Psoas muscle (tissue), 8 donors: ENCODE results near the gene CDT1. TPM values are rescaled to one million over a fixed set of nuclear protein-coding genes. Genes with fewer than 3 reads are reported as not detected.

Source experiments
- ATAC-seq, 4 donors: fragments of 200-7000 bp; cut with Tn5 transposase; one replicate each; pipeline ENCODE4 v1.9.1; 2020; ENCODE audit warnings: moderate library complexity in 3 of 4, mild to moderate bottlenecking in 2 of 4
- DNase-seq, 2 donors: peaks; one replicate each; pipeline ENCODE4 v3.0.0-alpha.2; 2020
- H3K27ac ChIP-seq: fragments of 200-600 bp; one replicate; pipeline ENCODE4 v1.8.0; 2022
- H3K27me3 ChIP-seq, 3 donors: fragments of 200-600 bp in 1 of 3; one replicate each; pipeline versions ENCODE4 v1.6.1 to v1.8.0; 2013 to 2022; ENCODE audit warnings: low read length in 2 of 3, mild to moderate bottlenecking in 2 of 3, moderate library complexity in 1 of 3; ENCODE audit not compliant: insufficient read depth in 3 of 3
- H3K36me3 ChIP-seq, 2 donors: fragments of 200-600 bp in 1 of 2; one replicate each; pipeline versions ENCODE4 v1.6.1 to v1.8.0; 2013 to 2022; ENCODE audit warnings: low read depth in 1 of 2, mild to moderate bottlenecking in 1 of 2, moderate library complexity in 1 of 2; ENCODE audit not compliant: insufficient read depth in 1 of 2
- H3K4me1 ChIP-seq: fragments of 200-600 bp; one replicate; pipeline ENCODE4 v1.8.0; 2022
- H3K4me3 ChIP-seq: fragments of 200-600 bp; one replicate; pipeline ENCODE4 v1.8.0; 2022; ENCODE audit warnings: mild to moderate bottlenecking
- H3K9me3 ChIP-seq: fragments of 200-600 bp; one replicate; pipeline ENCODE4 v1.8.0; 2022
- CTCF ChIP-seq: fragments of 200-600 bp; IDR thresholded peaks from one replicate; pipeline ENCODE4 v1.8.0; 2022; ENCODE audit warnings: antibody characterized with exemption
- WGBS, 3 donors: extraction: QIAGEN DNeasy Blood & Tissue Kit; methylation state at CpG; one replicate each; pipeline versions ENCODE4 v1.1.6 to v1.1.7; 2013; 5-methylcytosine and 5-hydroxymethylcytosine counted together
- intact Hi-C, 2 donors: fragments of 100-400 bp; cut with DNase I; formaldehyde crosslinking; loops; one replicate each; pipeline versions ENCODE4 v1.11.0 to v1.14.2; 2022
- polyA plus RNA-seq, 3 donors: library from polyadenylated mRNA; stranded (reverse); fragments of 200-250 nt; gene quantifications; one replicate each; pipeline ENCODE4 v1.2.3, GENCODE V29; 2013
- total RNA-seq, 4 donors: library from RNA; stranded (reverse); fragmentation: NEBNext Ultra II Directional in 2 of 4; extraction: Animal tissue kit (Norgen Biotek cat#: 25700) in 2 of 4; gene quantifications; one replicate each; pipeline versions ENCODE4 v1.2.1 to v1.2.4, GENCODE V29; 2021 to 2023
- donor health status: healthy with polysubstance abuse.
- donor health status: DM: no; HTN: no; CAD: no; lungs with moderate emphysema.
- donor health status: Bipolar disorder and iron deficiency.
- donor health status: healthy.
- donor health status: DM: yes; HTN: yes; CAD: no.
- donor health status: DM: no; HTN: no; CAD: no.
- donor health status: DM: no; HTN: no; CAD: no.
- donor health status: DM: yes; HTN: yes; CAD: no.

The CDT1 gene
- total and polyA plus RNA-seq, 7 donors: 0.03 to 0.59 (median 0.15) TPM; not detected in 1

- no peak for DNase-seq
- TF ChIP-seq CTCF: no peak
- ATAC-seq: no peak
- Histone ChIP-seq H3K27me3 (no peaks in the 10 kb centered on the region), H3K9me3 (no peaks in the 10 kb centered on the region), H3K27ac (no peak overlapping the region), H3K4me3 (no peak overlapping the region), H3K36me3 (peaks cover 0 to 30% of the 10 kb centered on the region in 2 donors), H3K4me1 (no peaks in the 10 kb centered on the region)
- intact Hi-C loops: no loop called here
- 94 to 95% (median 94%) methylated on average over 15 to 26 of the region's 26 CpGs for WGBS, 3 donors
Measured at GRCh38 chr16:88826070-88826840, 22.7 kb downstream of the CDT1 start.

DNA sequence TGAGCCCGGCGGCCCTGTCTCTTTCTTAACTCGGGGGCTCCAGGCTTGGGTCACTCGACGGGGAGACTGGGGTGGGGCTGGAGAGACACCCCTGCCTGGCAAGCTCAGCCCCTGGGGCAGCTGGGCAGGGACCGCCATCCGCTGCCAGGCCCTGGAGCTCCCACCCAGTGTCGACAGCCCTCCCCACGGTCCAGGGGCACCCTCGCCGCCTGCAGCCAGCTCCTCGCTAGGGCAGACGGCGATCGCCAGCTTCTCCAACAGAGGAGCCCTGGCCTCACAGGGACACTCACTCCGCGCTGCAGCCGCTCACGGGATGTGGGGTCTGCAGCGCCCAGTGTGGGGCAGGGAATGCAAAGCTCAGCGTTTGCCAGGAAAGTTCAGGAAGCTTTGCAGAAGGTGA lies 24.1 kb downstream of the CDT1 start:
- Histone ChIP-seq H3K4me1 (no peaks in the 10 kb centered on the region), H3K4me3 (no peak overlapping the region), H3K27ac (no peak overlapping the region), H3K36me3 (peaks cover 0 to 21% of the 10 kb centered on the region in 2 donors), H3K9me3 (no peaks in the 10 kb centered on the region), H3K27me3 (no peaks in the 10 kb centered on the region)
- WGBS, 3 donors: 90 to 92% (median 91%) methylated on average over 21 of the region's 21 CpGs
- ATAC-seq (no peak), DNase-seq (no peak)
- no peak for TF ChIP-seq CTCF
- intact Hi-C loops: no loop called here

DNA sequence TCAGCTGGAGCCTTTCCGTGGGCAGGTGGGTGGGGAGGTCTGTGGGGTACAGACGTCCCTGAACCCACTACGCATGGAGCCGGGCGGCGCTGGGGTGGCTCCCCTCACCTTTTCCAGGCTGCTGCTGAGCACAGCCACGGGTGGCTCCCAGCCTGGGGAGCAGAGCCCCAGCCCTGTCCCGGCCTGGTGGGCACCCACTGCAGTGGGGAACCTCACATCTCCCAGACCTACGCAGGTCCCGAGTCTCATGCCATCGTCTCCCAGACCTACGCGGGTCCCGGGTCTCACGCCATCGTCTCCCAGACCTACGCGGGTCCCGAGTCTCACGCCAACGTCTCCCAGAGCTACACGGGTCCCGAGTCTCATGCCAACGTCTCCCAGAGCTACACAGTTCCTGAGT lies 25.1 kb downstream of the CDT1 start:
- Histone ChIP-seq H3K4me3 (no peak overlapping the region), H3K36me3 (peaks cover 0 to 18% of the 10 kb centered on the region in 2 donors), H3K27me3 (no peaks in the 10 kb centered on the region), H3K4me1 (no peaks in the 10 kb centered on the region), H3K9me3 (no peaks in the 10 kb centered on the region), H3K27ac (no peak overlapping the region)
- ATAC-seq (no peak), DNase-seq (no peak)
- intact Hi-C loops: no loop called here
- WGBS, 3 donors: 87 to 91% (median 88%) methylated on average over 24 of the region's 24 CpGs
- TF ChIP-seq CTCF: no peak

GRCh38 chr16:88830258-88830657 lies 26.7 kb downstream of the CDT1 start:
- intact Hi-C loops: no loop called here
- Histone ChIP-seq H3K9me3 (no peaks in the 10 kb centered on the region), H3K36me3 (peaks cover 0 to 16% of the 10 kb centered on the region in 2 donors), H3K27me3 (no peaks in the 10 kb centered on the region), H3K27ac (no peak overlapping the region), H3K4me3 (no peak overlapping the region), H3K4me1 (no peaks in the 10 kb centered on the region)
- 78 to 84% (median 81%) methylated on average over 11 of the region's 11 CpGs for WGBS, 3 donors
- no peak for TF ChIP-seq CTCF
- no peak for DNase-seq
- no peak for ATAC-seq

DNA sequence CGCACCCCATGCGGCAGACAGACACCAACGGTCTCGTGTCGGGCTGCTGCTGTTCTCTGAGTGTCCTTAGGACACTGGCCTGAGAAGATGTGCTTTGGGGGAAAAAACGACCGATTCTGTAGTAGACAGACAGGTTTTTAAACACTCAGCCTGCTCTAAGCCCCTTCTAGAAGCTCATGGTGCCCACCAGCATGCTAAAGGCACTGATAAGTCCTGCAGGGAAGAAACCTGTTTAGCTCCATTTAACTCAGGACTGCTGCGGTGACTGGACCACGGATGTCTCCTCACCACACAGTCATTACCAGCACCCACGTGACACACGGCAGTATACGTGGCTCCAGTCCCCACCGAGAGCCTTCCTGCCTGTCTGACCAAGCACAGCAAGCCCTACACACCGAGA lies 27.2 kb downstream of the CDT1 start:
- intact Hi-C loops: no loop called here
- no peak for DNase-seq
- 91 to 93% (median 91%) methylated on average over 14 of the region's 14 CpGs for WGBS, 3 donors
- no peak overlapping the region for H3K4me3 ChIP-seq
- TF ChIP-seq CTCF: no peak
- no peak for ATAC-seq
- H3K27me3 ChIP-seq: no peaks in the 10 kb centered on the region
- H3K36me3 ChIP-seq: peaks cover 0 to 19% of the 10 kb centered on the region in 2 donors
- H3K9me3 ChIP-seq: no peaks in the 10 kb centered on the region
- H3K27ac ChIP-seq: no peak overlapping the region
- H3K4me1 ChIP-seq: no peaks in the 10 kb centered on the region
